Endometrial microvascular endothelial cells (primary cell): ENCODE results near the gene ARHGAP10. TPM values are rescaled to one million over a fixed set of nuclear protein-coding genes. Genes with fewer than 3 reads are reported as not detected.

Source experiments
- in situ Hi-C: cut with HindIII; loops from 2 replicates; pipeline ENCODE4 v1.10.0; 2017; ENCODE audit warnings: low sequenced_read_pairs, low pct_unique_long_range_greater_than_20kb; ENCODE audit errors: inconsistent ontology term
- total RNA-seq: library from RNA; depleted of rRNA; stranded (reverse); fragments of >200 nt; gene quantifications from one replicate; pipeline ENCODE4 v1.2.3, GENCODE V29; 2015; ENCODE audit errors: inconsistent ontology term

The ARHGAP10 gene
- total RNA-seq: 28.1 TPM

GRCh38 chr4:147731580-147732517 is at the start of gene ARHGAP10:
TSS of gene ARHGAP10 (plus strand) at chr4:147732088. CDS start at chr4:147732302, 214 bp downstream.
- in situ Hi-C loops: no loop called here

DNA sequence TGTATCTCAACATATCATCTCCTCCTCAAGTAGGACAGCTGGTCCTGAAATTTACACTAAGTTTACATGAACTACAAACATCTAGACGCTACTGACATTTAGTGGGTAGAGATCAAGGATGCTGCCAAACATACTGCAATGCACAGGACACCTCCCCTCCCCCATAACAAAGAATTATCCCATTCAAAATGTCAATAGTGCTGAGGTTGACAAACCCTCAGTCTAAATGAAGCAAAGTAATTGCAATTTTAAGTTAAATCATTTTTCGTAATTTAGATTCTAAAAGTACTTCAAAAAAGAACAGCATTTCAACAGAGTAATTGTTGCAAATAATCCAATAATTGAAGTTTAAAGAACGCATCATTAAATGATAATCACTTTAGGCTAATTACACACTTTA is 49.1 kb upstream of the ARHGAP10 start:
- in situ Hi-C loops: no loop called here

- in situ Hi-C loops: no loop called here
These were observed 48.7 kb upstream of the ARHGAP10 start for GRCh38 chr4:147683188-147683591.

GRCh38 chr4:147683717-147684700 is 47.9 kb upstream of the ARHGAP10 start, which contains the start of gene PRMT9:
TSS of gene PRMT9 (minus strand) at chr4:147684163. CDS start at chr4:147683987, 176 bp downstream.
- in situ Hi-C loops: no loop called here

- in situ Hi-C loops: no loop called here
These were observed 42.8 kb upstream of the ARHGAP10 start for GRCh38 chr4:147689067-147689466.

DNA sequence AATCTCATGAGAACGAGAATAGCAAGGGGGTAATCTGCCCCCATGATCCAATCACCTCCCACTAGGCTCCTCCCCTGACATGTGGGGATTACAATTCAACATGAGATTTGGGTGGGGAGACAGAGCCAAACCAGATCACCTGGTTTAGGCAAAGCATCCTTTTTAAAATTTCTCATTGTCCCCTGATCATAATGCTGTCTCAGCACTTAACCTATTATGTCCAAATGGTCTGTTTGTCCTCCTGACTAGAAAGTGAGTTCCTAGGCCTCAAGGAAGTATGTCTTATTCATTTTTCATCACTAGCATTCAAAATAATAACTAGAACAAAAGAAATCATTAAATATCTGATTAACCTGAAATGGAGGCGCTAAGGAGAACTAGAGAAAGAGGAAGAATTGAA is 40.1 kb upstream of the ARHGAP10 start:
- in situ Hi-C loops: no loop called here

DNA sequence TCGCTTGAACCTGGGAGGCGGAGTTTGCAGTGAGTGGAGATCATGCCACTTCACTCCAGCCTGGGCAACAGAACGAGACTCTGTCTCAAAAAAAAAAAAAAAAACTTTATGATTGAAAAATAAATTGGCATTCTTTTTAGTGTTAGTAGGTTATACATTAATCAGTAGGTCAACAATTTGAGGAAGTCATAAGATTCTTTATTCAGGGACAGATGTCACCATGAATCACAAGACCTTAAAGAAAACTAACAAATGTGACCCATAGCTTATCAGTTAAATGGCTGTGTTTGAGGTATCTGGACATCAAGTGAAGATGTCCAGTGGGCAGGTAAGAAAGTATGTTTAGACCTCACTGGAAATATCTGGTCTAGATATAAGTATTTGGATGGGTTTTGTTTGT is 38.7 kb upstream of the ARHGAP10 start:
- in situ Hi-C loops: no loop called here

- in situ Hi-C loops: no loop called here
These were observed 35.0 kb upstream of the ARHGAP10 start for GRCh38 chr4:147696866-147697265.

- in situ Hi-C loops: no loop called here
These were observed 27.0 kb upstream of the ARHGAP10 start for GRCh38 chr4:147704846-147705245.

- in situ Hi-C loops: no loop called here
These were observed 23.8 kb upstream of the ARHGAP10 start for GRCh38 chr4:147707892-147708672.

GRCh38 chr4:147709999-147710398 is 21.9 kb upstream of the ARHGAP10 start:
- in situ Hi-C loops: no loop called here

DNA sequence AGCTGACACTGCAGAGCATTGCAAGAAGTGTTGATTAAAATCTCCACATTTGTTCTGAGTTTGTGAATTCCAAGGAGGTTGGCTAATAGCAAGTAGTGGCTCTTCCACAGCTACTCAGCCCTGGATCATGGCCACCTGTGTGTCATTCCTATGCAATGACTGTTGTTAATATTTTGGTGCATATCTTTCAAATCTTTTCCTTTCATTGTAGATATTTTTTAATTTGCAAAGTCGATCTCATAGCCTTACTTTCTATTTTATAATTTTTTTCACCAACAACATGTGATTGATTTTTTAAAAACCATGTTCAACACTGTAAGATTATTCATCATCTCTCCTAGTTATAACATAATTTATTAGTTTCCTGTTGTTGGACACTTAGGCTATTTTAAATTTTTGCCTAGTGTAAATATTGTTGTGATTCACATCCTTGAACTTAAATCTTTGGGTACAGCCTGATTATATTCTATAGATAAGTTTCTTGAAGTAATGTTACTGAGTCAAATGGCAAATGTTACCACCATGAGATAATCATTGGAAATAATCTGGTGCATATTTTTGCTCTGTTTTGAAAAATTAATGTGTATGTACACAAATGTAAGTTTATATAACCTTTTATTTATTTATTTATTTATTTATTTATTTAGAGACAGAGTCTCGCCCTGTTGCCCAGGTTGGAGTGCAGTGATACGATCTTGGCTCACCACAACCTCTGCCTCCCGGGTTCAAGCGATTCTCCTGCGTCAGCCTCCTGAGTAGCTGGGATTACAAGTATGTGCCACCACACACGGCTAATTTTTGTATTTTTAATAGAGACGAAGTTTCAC is 17.1 kb upstream of the ARHGAP10 start:
- in situ Hi-C loops: no loop called here

GRCh38 chr4:147717878-147718277 is 14.0 kb upstream of the ARHGAP10 start:
- in situ Hi-C loops: no loop called here

- in situ Hi-C loops: no loop called here
These were observed 8.6 kb upstream of the ARHGAP10 start for GRCh38 chr4:147723326-147723725.

DNA sequence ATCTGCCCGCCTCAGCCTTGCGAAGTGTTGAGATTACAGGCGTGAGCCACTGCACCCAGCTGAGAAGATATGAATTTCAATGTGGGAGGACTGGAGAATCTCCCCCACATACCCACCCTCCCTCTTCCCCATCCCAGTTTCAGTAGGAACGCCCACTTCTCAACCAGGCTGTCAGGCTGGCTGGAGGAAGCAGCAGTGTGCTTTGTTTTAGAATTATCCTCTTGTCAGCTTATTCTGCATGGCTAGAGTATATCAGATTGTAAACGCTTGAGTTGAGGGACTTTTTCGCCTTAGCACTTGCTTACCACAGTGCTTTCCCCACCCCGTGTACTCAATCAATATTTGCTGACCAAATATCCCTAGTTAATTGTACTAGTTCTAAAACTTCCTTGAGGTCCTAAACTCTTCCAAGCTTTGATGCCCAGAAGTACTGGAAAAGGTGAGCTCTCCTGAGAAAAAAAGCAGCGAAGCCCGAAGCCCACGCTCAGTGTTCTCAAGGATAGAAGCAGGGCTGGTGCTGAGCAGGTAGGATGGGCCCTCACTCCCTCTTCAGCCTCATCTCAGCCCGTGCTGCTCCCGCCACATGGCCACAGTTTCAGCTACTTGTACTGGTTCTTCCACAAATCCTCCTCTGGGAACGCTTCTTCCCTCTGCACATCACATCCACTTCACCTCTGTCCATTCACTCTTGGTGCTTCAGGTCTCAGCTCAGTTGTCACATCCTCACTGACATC is 7.3 kb upstream of the ARHGAP10 start:
- in situ Hi-C loops: no loop called here

DNA sequence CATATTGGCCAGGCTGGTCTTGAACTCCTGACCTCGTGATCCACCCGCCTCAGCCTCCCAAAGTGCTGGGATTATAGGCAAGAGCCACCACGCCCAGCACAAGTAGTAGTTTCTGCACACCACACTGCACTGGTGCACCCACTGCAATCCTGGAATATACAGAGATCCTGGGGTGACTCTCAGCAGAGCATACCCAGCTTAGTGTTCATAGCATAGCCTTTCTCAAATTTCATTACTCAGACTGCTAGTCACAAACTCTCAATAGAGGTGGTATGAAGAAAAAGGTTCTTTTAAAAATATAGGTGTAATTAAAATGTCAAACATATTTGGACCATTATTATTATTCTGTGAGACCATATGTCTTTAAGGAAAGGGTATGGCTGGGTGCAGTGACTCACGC is 6.2 kb upstream of the ARHGAP10 start:
- in situ Hi-C loops: no loop called here

DNA sequence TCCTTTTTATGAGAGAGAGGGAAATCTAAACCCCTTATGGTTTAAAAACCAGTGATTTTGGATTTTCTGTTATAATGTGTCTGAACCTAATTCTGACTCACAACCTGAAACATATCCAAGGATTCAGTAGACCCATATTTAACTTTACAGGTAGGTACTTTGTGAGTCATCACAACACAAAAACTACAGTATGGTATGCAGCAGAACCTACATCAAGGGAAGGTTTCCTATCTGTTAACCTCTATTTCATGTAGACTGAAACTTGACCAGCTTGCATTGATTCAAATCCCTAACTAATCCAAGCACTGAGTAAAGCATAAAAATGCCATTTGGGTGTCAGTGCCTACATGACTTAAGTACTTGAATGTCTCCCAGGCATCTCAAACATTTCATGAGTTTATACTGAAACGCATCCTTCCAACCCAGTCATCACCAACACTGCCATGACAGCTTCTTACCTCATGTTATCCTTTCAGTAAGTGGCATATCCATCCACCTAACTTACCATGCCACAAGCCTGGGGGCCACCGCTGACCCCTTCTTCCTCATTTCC is 4.3 kb upstream of the ARHGAP10 start:
- in situ Hi-C loops: no loop called here
